Osteocyte (in vitro differentiated cells): ENCODE results near the gene CPEB2. TPM values are rescaled to one million over a fixed set of nuclear protein-coding genes. Genes with fewer than 3 reads are reported as not detected.

Source experiments
- DNase-seq: peaks from one replicate; pipeline ENCODE4 v3.0.0; 2021; ENCODE audit warnings: mixed read lengths; ENCODE audit not compliant: unreplicated experiment; ENCODE audit errors: extremely low spot score
- H3K27ac Mint-ChIP-seq: one replicate; pipeline ENCODE4 v1.8.0; 2021; ENCODE audit warnings: mild to moderate bottlenecking, mixed read lengths; ENCODE audit not compliant: unreplicated experiment
- H3K27me3 Mint-ChIP-seq: one replicate; pipeline ENCODE4 v1.8.0; 2021; ENCODE audit warnings: mixed read lengths; ENCODE audit not compliant: unreplicated experiment
- H3K36me3 Mint-ChIP-seq: one replicate; pipeline ENCODE4 v1.8.0; 2021; ENCODE audit warnings: mixed read lengths; ENCODE audit not compliant: unreplicated experiment
- H3K4me1 Mint-ChIP-seq: one replicate; pipeline ENCODE4 v1.8.0; 2021; ENCODE audit warnings: mixed read lengths; ENCODE audit not compliant: unreplicated experiment
- H3K4me3 Mint-ChIP-seq: one replicate; pipeline ENCODE4 v1.8.0; 2021; ENCODE audit warnings: mild to moderate bottlenecking, moderate library complexity, mixed read lengths; ENCODE audit not compliant: unreplicated experiment
- H3K9me3 Mint-ChIP-seq: one replicate; pipeline ENCODE4 v1.8.0; 2021; ENCODE audit warnings: mixed read lengths; ENCODE audit not compliant: unreplicated experiment
- long read RNA-seq: library from polyadenylated mRNA; unstranded; transcript quantifications from one replicate; pipeline ENCODE4 v2.0.0, GENCODE V29; 2021
- total RNA-seq: library from RNA; stranded (reverse); gene quantifications from 2 replicates; pipeline ENCODE4 v1.2.1, GENCODE V29; 2021
- TF ChIP-seq, protein P1 (sequence below): fragments of 200-600 bp; sonication (generic); IDR thresholded peaks from 2 replicates; pipeline ENCODE4 v1.5.0; 2021; ENCODE audit warnings: antibody characterized with exemption, mild to moderate bottlenecking, moderate library complexity

The CPEB2 gene
- total RNA-seq: 60.0 and 65.7 TPM in 2 replicates
- long read RNA-seq, partial matches to known transcripts: 0 of 16 reads
- long read RNA-seq, other reads (novel, unspliced or antisense): 15 of 16 reads

DNA sequence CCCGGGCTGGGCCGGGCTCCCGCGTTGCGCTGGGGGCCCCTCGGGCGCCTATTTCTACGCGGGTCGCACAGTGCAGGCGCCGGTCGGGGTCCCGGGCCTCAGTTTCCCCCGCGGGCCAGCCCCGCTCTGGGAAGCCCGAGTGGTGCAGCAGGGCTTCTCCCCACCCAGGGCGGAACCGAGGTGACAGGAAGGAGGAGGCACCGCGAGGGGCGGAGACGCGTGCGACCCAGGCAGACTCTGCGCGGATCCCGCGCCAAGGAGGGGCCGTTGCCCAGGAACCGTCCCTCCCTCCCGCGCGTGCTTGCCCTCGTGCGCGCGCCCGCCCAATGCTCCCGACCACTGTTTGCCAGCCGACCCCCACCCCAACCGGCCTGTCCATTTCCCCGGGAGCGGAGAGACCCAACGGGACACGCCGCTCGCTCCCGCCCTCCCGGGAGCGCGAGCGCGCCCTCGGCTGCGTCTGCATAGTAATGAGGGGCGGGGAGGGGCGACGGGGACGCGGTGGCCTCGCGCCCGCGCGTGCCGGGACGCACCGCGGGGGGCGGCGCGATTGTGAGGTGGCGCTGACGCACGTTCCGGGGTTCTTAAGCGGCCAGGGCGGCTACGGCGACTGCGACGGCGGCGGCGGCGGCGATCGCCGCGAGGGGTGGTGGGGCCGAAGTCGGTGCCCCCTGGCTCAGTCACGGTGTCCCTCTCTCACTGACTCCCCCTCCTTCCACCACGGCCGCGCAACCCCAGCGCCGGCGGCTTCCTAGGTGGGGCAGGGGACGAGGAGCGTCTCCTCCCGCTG, at the start of gene CPEB2:
CPEB2 (plus strand) TSS at position 613 of the 790 bp plus-strand sequence. CDS start 193 bp downstream, outside the sequence.
- TF ChIP-seq, protein P1, sequence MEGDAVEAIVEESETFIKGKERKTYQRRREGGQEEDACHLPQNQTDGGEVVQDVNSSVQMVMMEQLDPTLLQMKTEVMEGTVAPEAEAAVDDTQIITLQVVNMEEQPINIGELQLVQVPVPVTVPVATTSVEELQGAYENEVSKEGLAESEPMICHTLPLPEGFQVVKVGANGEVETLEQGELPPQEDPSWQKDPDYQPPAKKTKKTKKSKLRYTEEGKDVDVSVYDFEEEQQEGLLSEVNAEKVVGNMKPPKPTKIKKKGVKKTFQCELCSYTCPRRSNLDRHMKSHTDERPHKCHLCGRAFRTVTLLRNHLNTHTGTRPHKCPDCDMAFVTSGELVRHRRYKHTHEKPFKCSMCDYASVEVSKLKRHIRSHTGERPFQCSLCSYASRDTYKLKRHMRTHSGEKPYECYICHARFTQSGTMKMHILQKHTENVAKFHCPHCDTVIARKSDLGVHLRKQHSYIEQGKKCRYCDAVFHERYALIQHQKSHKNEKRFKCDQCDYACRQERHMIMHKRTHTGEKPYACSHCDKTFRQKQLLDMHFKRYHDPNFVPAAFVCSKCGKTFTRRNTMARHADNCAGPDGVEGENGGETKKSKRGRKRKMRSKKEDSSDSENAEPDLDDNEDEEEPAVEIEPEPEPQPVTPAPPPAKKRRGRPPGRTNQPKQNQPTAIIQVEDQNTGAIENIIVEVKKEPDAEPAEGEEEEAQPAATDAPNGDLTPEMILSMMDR: no peak
- H3K4me1 Mint-ChIP-seq: peaks cover 15% of the 10 kb centered on the region
- DNase-seq: peak; percentile 99
- H3K4me3 Mint-ChIP-seq: peak within 1 kb of the TSS; percentile 86
- H3K27ac Mint-ChIP-seq: peak within 1 kb of the TSS; percentile 98
- peaks cover 3% of the 10 kb centered on the region for H3K9me3 Mint-ChIP-seq
- H3K36me3 Mint-ChIP-seq: peaks cover 12% of the 10 kb centered on the region
- no peaks in the 10 kb centered on the region for H3K27me3 Mint-ChIP-seq

DNA sequence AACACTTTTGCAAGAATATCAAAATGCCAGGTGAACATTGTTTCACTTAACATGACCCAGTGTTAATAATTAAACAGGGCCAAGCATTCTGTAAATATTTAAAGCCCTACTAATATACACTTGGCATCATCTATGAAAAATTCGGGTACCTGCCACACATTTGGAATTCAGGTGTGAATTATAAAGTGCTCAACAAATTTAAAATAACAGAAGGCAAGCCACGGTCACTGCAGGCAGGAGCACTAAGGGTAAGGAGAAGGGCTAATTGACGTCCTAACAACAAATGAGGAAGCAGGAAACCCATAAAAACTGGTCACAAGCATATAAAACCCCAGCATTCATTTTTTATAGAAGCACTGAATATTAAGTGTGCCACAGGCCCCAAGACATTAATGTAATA, 43.8 kb upstream of the CPEB2 start:
- Mint-ChIP-seq H3K36me3 (no peaks in the 10 kb centered on the region), H3K27me3 (peaks cover 47% of the 10 kb centered on the region), H3K4me3 (no peak overlapping the region), H3K4me1 (no peaks in the 10 kb centered on the region), H3K27ac (no peak overlapping the region), H3K9me3 (no peaks in the 10 kb centered on the region)
- TF ChIP-seq, protein P1: no peak
- no peak for DNase-seq

DNA sequence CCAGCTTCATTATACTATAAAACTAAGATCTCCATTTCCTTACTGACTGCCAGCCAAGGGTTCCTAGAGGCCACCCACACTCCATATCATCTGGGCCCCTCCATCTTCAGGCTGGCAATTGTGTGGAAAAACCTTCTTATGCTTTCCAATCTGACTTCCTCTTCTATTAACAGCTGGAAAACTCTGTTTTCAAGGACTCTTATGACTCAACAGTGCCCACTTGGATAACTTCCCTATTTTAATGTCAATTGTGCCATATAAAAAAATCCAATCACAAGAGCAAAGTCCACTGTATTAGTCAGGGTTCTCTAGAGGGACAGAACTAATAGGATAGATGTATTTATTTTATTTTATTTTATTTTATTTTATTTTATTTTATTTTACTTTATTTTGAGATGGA, 41.0 kb upstream of the CPEB2 start:
- Mint-ChIP-seq H3K4me3 (no peak overlapping the region), H3K4me1 (no peaks in the 10 kb centered on the region), H3K36me3 (no peaks in the 10 kb centered on the region), H3K27ac (no peak overlapping the region), H3K27me3 (peaks cover 42% of the 10 kb centered on the region), H3K9me3 (no peaks in the 10 kb centered on the region)
- TF ChIP-seq, protein P1: no peak
- DNase-seq: no peak

DNA sequence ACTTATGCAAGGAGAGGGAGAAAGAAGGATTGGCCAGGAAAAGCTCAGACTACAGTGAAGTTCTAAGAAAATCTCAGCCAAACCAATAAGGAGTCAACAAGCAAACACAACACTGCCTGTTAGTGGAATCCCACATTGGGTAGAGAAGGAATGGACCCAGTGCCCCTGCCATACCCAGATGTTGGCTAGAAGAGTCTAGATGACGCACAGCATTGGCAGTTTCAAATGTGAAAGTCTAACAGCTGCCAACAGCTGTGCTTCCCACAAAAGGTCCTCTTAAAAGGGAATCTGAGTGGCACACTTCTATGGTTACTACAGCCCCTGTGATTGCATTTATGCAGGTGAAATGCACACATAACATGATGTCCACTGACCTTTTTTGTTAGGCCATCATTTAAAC, 37.2 kb upstream of the CPEB2 start:
- no peaks in the 10 kb centered on the region for H3K9me3 Mint-ChIP-seq
- TF ChIP-seq, protein P1: no peak
- H3K27ac Mint-ChIP-seq: no peak overlapping the region
- no peak overlapping the region for H3K4me3 Mint-ChIP-seq
- H3K27me3 Mint-ChIP-seq: peaks cover 44% of the 10 kb centered on the region
- H3K4me1 Mint-ChIP-seq: no peaks in the 10 kb centered on the region
- DNase-seq: no peak
- no peaks in the 10 kb centered on the region for H3K36me3 Mint-ChIP-seq

DNA sequence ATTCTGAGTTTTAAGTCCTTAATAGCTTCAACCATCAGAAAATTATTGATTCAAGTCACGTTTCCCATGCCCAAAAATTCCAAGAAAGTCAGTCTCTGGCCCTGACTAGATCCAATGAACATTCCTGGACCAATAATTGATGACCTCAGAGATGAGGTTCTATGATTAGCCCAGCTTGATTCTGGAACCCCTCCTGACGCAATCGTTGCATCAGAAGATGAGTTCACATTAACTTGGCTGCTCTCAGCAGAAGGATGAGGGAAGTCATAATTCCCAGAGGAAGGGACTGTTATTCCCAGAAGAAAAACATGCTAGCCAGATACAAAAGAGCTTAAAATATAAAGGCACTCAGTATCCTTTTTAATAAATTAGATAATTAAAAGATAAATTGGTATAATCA, 34.3 kb upstream of the CPEB2 start:
- Mint-ChIP-seq H3K27ac (no peak overlapping the region), H3K36me3 (no peaks in the 10 kb centered on the region), H3K9me3 (peaks cover 3% of the 10 kb centered on the region), H3K27me3 (peaks cover 62% of the 10 kb centered on the region), H3K4me3 (no peak overlapping the region), H3K4me1 (no peaks in the 10 kb centered on the region)
- TF ChIP-seq, protein P1: no peak
- no peak for DNase-seq
